GM21786 (cell line): ENCODE measurements around the gene MAGED2.
"Not testable (repeated sequence)": the region's sequence is repeated elsewhere in the genome, so short reads cannot be mapped to it uniquely, and the experiment has no call there.

Source experiments
- ATAC-seq: cut with Tn5 transposase; IDR thresholded peaks from one replicate; pipeline ENCODE4 v1.9.1; 2021; ENCODE audit not compliant: unreplicated experiment

Gene MAGED2

GRCh38 chrX:54818221-54818620 lies 10.7 kb downstream of the MAGED2 start:
- ATAC-seq: no peak

GRCh38 chrX:54819201-54819600 lies 11.7 kb downstream of the MAGED2 start:
- no peak for ATAC-seq

GRCh38 chrX:54820737-54821136 lies 13.2 kb downstream of the MAGED2 start:
- no peak for ATAC-seq

GRCh38 chrX:54821310-54821709 lies 13.8 kb downstream of the MAGED2 start:
- no peak for ATAC-seq

- ATAC-seq: no peak
These were observed 16.6 kb downstream of the MAGED2 start for GRCh38 chrX:54824195-54824594.

GRCh38 chrX:54824722-54825121 lies 17.2 kb downstream of the MAGED2 start:
- no peak for ATAC-seq

GRCh38 chrX:54825716-54826438 lies 18.3 kb downstream of the MAGED2 start:
- no peak for ATAC-seq

- no peak for ATAC-seq
These were observed 19.1 kb downstream of the MAGED2 start for GRCh38 chrX:54826598-54826997.

GRCh38 chrX:54838583-54838982 lies 31.0 kb downstream of the MAGED2 start:
- ATAC-seq: no peak

- ATAC-seq: not testable (repeated sequence)
These were observed 33.8 kb downstream of the MAGED2 start for GRCh38 chrX:54841184-54841874.

- no peak for ATAC-seq
These were observed 35.1 kb downstream of the MAGED2 start for GRCh38 chrX:54842607-54843006.

GRCh38 chrX:54843050-54843449 lies 35.5 kb downstream of the MAGED2 start:
- no peak for ATAC-seq

GRCh38 chrX:54847700-54848099 lies 40.2 kb downstream of the MAGED2 start:
- not testable (repeated sequence) for ATAC-seq

GRCh38 chrX:54865208-54865607 lies 57.7 kb downstream of the MAGED2 start:
- no peak for ATAC-seq
